ENCODE measurements around the gene MCHR1. TPM values are rescaled to one million over a fixed set of nuclear protein-coding genes. Genes with fewer than 3 reads are reported as not detected.
A peak's percentile ranks its signal among the peaks of the same experiment; 100 is the strongest.

MCHR1 gene
- total and polyA plus RNA-seq, 9 of the 15 experiments (the other 6 are each of a cell fraction or from before 2014, with no cell fraction given): 0.03 to 0.50 TPM; not detected in 7

- no peak for TF ChIP-seq BRCA1 (IDR thresholded peaks at IDR 0.05)
- no peak for TF ChIP-seq BRCA1 (CRISPR knock-in tag; IDR thresholded peaks at IDR 0.05)
- TF ChIP-seq ZNF695 (CRISPR knock-in tag; IDR thresholded peaks at IDR 0.05): no peak
- no peak for TF ChIP-seq ETV1 (tag; conservative IDR thresholded peaks at IDR 0.05; ENCODE audit: low read depth)
These were observed 46.2 kb upstream of the MCHR1 start (continued) for GRCh38 chr22:40633036-40633435.

DNA sequence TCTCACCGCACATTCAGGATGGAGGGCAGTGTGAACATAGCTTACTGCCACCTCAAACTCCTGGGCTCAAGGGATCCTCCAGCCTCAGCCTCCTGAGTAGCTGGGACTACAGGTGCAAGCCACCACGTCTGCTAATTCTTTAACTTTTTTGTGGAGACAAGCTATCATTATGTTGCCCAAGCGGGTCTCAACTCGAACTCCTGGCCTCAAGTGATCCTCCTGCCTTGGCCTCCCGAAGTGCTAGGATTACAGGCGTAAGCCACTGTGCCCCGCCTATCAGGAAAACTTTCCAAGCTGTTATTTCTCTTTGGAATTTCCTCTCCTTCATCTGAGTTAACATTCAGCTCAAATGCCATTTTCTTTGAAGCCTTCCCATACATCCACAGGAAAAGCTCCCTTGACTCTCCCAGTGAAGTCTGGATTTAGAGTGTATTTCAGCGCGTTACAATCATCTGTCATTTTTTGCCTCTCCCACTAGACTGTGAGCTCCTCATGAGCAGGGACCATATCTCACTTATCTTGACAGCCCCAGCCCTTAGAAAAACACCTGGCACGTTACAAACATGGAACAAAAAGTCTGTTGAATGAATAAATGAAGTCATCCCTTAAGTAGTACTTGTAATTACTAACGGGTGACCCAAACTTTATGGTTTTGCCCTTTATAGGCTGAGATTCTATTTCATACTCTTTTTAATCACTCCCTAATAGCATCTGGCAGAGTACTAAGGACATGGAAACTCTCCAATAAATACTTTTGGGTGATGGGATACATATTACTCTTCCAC, 45.0 kb upstream of the MCHR1 start:
- Histone ChIP-seq H2AFZ (ENCODE audit: low read depth, low read length) (no peak overlapping the region), H4K20me1 (replicated peaks; ENCODE audit: control insufficient read depth, insufficient read depth, low read length) (0 out of 2 replicates have a peak, but pooled peaks cover 4% of the 10 kb centered on the region), H3K79me2 (ENCODE audit: control insufficient read depth, insufficient read depth, low read length) (peaks cover 64% of the 10 kb centered on the region), H3K36me3 (ENCODE audit: control insufficient read depth, insufficient read depth, low read length) (no peaks in the 10 kb centered on the region), H3K4me2 (ENCODE audit: insufficient read depth, low read length) (no peak overlapping the region), H3K4me1 (replicated peaks in 1 of 2; ENCODE audit: control insufficient read depth in 2 of 2, insufficient read depth in 2 of 2, low read length in 2 of 2) (peaks cover 12 to 19% of the 10 kb centered on the region in 2 experiments; a peak in 4 of 5 replicates), H3K9me3 (replicated peaks; ENCODE audit: control insufficient read depth, insufficient read depth, low read depth, low read length) (no peaks in the 10 kb centered on the region), H3K27me3 (ENCODE audit: control insufficient read depth in 2 of 2, insufficient read depth in 2 of 2, low read length in 2 of 2) (no peaks in the 10 kb centered on the region), H3K4me3 (no peak overlapping the region), H3K9ac (ENCODE audit: insufficient read depth in 1 of 2, low read depth in 2 of 2, low read length in 2 of 2) (no peak overlapping the region), H3K9me1 (ENCODE audit: control insufficient read depth, insufficient read depth, low read length) (no peaks in the 10 kb centered on the region), H3K27ac (ENCODE audit: extremely low read depth, low read depth, low read length) (no peak overlapping the region)
- no peak for FAIRE-seq
- intact Hi-C loops (cut with micrococcal nuclease): no loop called here
- POLR2A ChIA-PET: interaction anchor here (0.6 to 3.8 kb wide), 10 partner anchors 8 to 153 kb away, joined by 3 to 17 read pairs (median 3); no protein-coding TSS in a partner anchor
- in situ Hi-C loops (cut with MboI): no loop called here
- TSS peak; percentile 48 for BruUV-seq (replicated peaks)
- no peak for ATAC-seq
- CTCF ChIA-PET (ENCODE audit: low intra/inter-chr PET ratio): no interaction called here
- WGBS (ENCODE audit: insufficient coverage, low coverage, missing lambda C conversion rate): 47% methylated on average over 10 of the region's 11 CpGs
- DNase-seq (ENCODE audit: extremely low read depth in 1 of 4, low spot score in 3 of 4): peak in 1 of 4 experiments; percentile 41
- TF ChIP-seq, protein P1, sequence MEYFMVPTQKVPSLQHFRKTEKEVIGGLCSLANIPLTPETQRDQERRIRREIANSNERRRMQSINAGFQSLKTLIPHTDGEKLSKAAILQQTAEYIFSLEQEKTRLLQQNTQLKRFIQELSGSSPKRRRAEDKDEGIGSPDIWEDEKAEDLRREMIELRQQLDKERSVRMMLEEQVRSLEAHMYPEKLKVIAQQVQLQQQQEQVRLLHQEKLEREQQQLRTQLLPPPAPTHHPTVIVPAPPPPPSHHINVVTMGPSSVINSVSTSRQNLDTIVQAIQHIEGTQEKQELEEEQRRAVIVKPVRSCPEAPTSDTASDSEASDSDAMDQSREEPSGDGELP (CRISPR knock-in tag; IDR thresholded peaks at IDR 0.05; ENCODE audit: borderline replicate concordance): no peak
- no peak for TF ChIP-seq ZBTB11 (CRISPR knock-in tag; IDR thresholded peaks at IDR 0.05)
- TF ChIP-seq SMAD2 (IDR thresholded peaks at IDR 0.05; ENCODE audit: low read depth, low read length): no peak
- TF ChIP-seq TAL1 (IDR thresholded peaks at IDR 0.05): peak; percentile 12; the same call in 1 of the 2 replicates
- TF ChIP-seq CBFA2T3 (IDR thresholded peaks at IDR 0.05): peak; percentile 35; the same call in 1 of the 2 replicates
- TF ChIP-seq MEIS2 (IDR thresholded peaks at IDR 0.05; ENCODE audit: partially characterized antibody): peak; percentile 80
- peak; percentile 19; the same call in 1 of the 2 replicates for TF ChIP-seq ARID1B (IDR thresholded peaks at IDR 0.05)
- TF ChIP-seq, protein P2, sequence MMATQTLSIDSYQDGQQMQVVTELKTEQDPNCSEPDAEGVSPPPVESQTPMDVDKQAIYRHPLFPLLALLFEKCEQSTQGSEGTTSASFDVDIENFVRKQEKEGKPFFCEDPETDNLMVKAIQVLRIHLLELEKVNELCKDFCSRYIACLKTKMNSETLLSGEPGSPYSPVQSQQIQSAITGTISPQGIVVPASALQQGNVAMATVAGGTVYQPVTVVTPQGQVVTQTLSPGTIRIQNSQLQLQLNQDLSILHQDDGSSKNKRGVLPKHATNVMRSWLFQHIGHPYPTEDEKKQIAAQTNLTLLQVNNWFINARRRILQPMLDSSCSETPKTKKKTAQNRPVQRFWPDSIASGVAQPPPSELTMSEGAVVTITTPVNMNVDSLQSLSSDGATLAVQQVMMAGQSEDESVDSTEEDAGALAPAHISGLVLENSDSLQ (IDR thresholded peaks at IDR 0.05): peak; percentile 60

Data from K562 (cell line).